ENCODE data around the gene STK17A.

Gene STK17A

GRCh38 chr7:43632746-43633145 is 49.8 kb downstream of the STK17A start:
- DNase-seq (ENCODE audit: low spot score) (no peak), FAIRE-seq (no peak)

- DNase-seq (ENCODE audit: low spot score) (no peak), FAIRE-seq (no peak)
Measured at GRCh38 chr7:43634384-43634783, 51.5 kb downstream of the STK17A start.

GRCh38 chr7:43636093-43636492 is 53.2 kb downstream of the STK17A start:
- FAIRE-seq (no peak), DNase-seq (ENCODE audit: low spot score) (no peak)

GRCh38 chr7:43637114-43637806 is 54.4 kb downstream of the STK17A start:
- DNase-seq (ENCODE audit: low spot score) (peak; percentile 25), FAIRE-seq (no peak)

GRCh38 chr7:43639858-43640491 is 57.1 kb downstream of the STK17A start:
- DNase-seq (ENCODE audit: low spot score) = no peak
- FAIRE-seq = no peak

- FAIRE-seq = no peak
Measured at GRCh38 chr7:43640679-43641078, 57.8 kb downstream of the STK17A start.

GRCh38 chr7:43642897-43643630 is 60.2 kb downstream of the STK17A start:
- FAIRE-seq (no peak), DNase-seq (ENCODE audit: low spot score) (no peak)

More at GRCh38 chr7:43640679-43641078, 57.8 kb downstream of the STK17A start:
- DNase-seq (ENCODE audit: low spot score) = no peak

GRCh38 chr7:43643846-43644245 is 60.9 kb downstream of the STK17A start:
- FAIRE-seq (no peak), DNase-seq (ENCODE audit: low spot score) (no peak)

GRCh38 chr7:43645699-43646226 is 62.9 kb downstream of the STK17A start:
- DNase-seq (ENCODE audit: low spot score) = no peak
- FAIRE-seq = no peak

GRCh38 chr7:43646603-43647338 is 63.9 kb downstream of the STK17A start:
- DNase-seq (ENCODE audit: low spot score) = no peak

GRCh38 chr7:43647339-43647672 is 64.4 kb downstream of the STK17A start:
- no peak for DNase-seq (ENCODE audit: low spot score)
- no peak for FAIRE-seq

More at GRCh38 chr7:43646603-43647338, 63.9 kb downstream of the STK17A start:
- FAIRE-seq = no peak

GRCh38 chr7:43647673-43648472 is 65.0 kb downstream of the STK17A start:
- FAIRE-seq = peak; percentile 96
- peak; percentile 97 for DNase-seq (ENCODE audit: low spot score)

- DNase-seq (ENCODE audit: low spot score) (peak; percentile 72), FAIRE-seq (peak; percentile 67)
Measured at GRCh38 chr7:43648473-43649406, 65.8 kb downstream of the STK17A start.

GRCh38 chr7:43649755-43650274 is 66.9 kb downstream of the STK17A start:
- peak; percentile 76 for DNase-seq (ENCODE audit: low spot score)
- FAIRE-seq = peak; percentile 77

- FAIRE-seq (no peak), DNase-seq (ENCODE audit: low spot score) (peak; percentile 60)
Measured at GRCh38 chr7:43650457-43651052, 67.6 kb downstream of the STK17A start.

- FAIRE-seq (no peak), DNase-seq (ENCODE audit: low spot score) (no peak)
Measured at GRCh38 chr7:43652364-43652763, 69.5 kb downstream of the STK17A start.

- FAIRE-seq = no peak
Measured at GRCh38 chr7:43653466-43653865, 70.6 kb downstream of the STK17A start.

GRCh38 chr7:43653891-43654504 is 71.1 kb downstream of the STK17A start:
- DNase-seq (ENCODE audit: low spot score) (no peak), FAIRE-seq (no peak)

More at GRCh38 chr7:43653466-43653865, 70.6 kb downstream of the STK17A start:
- no peak for DNase-seq (ENCODE audit: low spot score)

All from RCC 7860 (cell line).